MM.1S (cell line): ENCODE results near the gene TRAK2.

Experiments
- EZH2 ChIP-seq: fragments of 300-600 bp; sonication (generic); optimal IDR thresholded peaks from 2 replicates; pipeline ENCODE3; 2017; ENCODE audit warnings: low read depth, mild to moderate bottlenecking, antibody characterized with exemption, low read length, mixed read lengths
- EZH2phosphoT487 ChIP-seq: fragments of 300-600 bp; sonication (generic); IDR thresholded peaks from 2 replicates; pipeline ENCODE4 v1.6.1; 2018; ENCODE audit warnings: antibody characterized with exemption, low read length
- TF ChIP-seq, protein P1 (sequence below): fragments of 300-600 bp; sonication (generic); IDR thresholded peaks from 2 replicates; pipeline ENCODE4 v1.5.1; 2016; ENCODE audit warnings: antibody characterized with exemption, low read length, mixed read lengths

- TF ChIP-seq, protein P1, sequence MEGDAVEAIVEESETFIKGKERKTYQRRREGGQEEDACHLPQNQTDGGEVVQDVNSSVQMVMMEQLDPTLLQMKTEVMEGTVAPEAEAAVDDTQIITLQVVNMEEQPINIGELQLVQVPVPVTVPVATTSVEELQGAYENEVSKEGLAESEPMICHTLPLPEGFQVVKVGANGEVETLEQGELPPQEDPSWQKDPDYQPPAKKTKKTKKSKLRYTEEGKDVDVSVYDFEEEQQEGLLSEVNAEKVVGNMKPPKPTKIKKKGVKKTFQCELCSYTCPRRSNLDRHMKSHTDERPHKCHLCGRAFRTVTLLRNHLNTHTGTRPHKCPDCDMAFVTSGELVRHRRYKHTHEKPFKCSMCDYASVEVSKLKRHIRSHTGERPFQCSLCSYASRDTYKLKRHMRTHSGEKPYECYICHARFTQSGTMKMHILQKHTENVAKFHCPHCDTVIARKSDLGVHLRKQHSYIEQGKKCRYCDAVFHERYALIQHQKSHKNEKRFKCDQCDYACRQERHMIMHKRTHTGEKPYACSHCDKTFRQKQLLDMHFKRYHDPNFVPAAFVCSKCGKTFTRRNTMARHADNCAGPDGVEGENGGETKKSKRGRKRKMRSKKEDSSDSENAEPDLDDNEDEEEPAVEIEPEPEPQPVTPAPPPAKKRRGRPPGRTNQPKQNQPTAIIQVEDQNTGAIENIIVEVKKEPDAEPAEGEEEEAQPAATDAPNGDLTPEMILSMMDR, result no peak
- TF ChIP-seq EZH2 (no peak), EZH2phosphoT487 (no peak)
These were observed 32.1 kb upstream of the TRAK2 start for GRCh38 chr2:201483342-201483741.
